Measurements from ENCODE around the gene DDX55.
"Not testable (repeated sequence)": the region's sequence is repeated elsewhere in the genome, so short reads cannot be mapped to it uniquely, and the experiment has no call there.

- TF ChIP-seq YY1 (IDR thresholded peaks at IDR 0.05; ENCODE audit: insufficient read depth, insufficient read length); SUZ12 (IDR thresholded peaks at IDR 0.05; ENCODE audit: extremely low read depth, insufficient read depth, insufficient read length): not testable (repeated sequence)
These were observed 47.1 kb upstream of the DDX55 start for GRCh38 chr12:123554843-123555242.
